ENCODE measurements around the gene FRMPD4.

DNA sequence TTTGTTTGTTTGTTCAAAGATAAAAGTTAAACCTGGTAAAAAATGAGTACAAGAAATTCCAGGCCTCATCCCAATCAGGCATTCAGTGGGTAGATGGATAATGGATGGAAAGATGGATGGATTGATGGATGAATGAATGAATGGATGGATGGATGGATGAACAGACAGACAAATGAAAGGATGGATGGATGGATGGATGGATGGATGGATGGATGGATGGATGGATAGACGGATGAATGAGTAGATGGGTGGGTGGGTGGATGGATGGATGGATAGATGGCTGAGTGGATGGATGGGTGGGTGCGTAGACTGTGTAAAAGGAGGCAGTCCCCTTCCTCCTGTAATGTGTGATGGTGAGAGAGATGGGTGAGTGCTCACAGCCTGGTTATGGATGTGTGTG lies 206.7 kb downstream of the FRMPD4 start:
- TF ChIP-seq, protein P1, sequence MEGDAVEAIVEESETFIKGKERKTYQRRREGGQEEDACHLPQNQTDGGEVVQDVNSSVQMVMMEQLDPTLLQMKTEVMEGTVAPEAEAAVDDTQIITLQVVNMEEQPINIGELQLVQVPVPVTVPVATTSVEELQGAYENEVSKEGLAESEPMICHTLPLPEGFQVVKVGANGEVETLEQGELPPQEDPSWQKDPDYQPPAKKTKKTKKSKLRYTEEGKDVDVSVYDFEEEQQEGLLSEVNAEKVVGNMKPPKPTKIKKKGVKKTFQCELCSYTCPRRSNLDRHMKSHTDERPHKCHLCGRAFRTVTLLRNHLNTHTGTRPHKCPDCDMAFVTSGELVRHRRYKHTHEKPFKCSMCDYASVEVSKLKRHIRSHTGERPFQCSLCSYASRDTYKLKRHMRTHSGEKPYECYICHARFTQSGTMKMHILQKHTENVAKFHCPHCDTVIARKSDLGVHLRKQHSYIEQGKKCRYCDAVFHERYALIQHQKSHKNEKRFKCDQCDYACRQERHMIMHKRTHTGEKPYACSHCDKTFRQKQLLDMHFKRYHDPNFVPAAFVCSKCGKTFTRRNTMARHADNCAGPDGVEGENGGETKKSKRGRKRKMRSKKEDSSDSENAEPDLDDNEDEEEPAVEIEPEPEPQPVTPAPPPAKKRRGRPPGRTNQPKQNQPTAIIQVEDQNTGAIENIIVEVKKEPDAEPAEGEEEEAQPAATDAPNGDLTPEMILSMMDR (conservative IDR thresholded peaks at IDR 0.05; ENCODE audit: low read depth in 2 of 2): no peak
- TF ChIP-seq EZH2 (IDR thresholded peaks at IDR 0.05; ENCODE audit: low read depth, unreplicated experiment): no peak
- TF ChIP-seq ZNF114 (CRISPR knock-in tag; IDR thresholded peaks at IDR 0.05): no peak
- TF ChIP-seq, protein P2, sequence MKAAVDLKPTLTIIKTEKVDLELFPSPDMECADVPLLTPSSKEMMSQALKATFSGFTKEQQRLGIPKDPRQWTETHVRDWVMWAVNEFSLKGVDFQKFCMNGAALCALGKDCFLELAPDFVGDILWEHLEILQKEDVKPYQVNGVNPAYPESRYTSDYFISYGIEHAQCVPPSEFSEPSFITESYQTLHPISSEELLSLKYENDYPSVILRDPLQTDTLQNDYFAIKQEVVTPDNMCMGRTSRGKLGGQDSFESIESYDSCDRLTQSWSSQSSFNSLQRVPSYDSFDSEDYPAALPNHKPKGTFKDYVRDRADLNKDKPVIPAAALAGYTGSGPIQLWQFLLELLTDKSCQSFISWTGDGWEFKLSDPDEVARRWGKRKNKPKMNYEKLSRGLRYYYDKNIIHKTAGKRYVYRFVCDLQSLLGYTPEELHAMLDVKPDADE (IDR thresholded peaks at IDR 0.05): no peak
- TF ChIP-seq, protein P3, sequence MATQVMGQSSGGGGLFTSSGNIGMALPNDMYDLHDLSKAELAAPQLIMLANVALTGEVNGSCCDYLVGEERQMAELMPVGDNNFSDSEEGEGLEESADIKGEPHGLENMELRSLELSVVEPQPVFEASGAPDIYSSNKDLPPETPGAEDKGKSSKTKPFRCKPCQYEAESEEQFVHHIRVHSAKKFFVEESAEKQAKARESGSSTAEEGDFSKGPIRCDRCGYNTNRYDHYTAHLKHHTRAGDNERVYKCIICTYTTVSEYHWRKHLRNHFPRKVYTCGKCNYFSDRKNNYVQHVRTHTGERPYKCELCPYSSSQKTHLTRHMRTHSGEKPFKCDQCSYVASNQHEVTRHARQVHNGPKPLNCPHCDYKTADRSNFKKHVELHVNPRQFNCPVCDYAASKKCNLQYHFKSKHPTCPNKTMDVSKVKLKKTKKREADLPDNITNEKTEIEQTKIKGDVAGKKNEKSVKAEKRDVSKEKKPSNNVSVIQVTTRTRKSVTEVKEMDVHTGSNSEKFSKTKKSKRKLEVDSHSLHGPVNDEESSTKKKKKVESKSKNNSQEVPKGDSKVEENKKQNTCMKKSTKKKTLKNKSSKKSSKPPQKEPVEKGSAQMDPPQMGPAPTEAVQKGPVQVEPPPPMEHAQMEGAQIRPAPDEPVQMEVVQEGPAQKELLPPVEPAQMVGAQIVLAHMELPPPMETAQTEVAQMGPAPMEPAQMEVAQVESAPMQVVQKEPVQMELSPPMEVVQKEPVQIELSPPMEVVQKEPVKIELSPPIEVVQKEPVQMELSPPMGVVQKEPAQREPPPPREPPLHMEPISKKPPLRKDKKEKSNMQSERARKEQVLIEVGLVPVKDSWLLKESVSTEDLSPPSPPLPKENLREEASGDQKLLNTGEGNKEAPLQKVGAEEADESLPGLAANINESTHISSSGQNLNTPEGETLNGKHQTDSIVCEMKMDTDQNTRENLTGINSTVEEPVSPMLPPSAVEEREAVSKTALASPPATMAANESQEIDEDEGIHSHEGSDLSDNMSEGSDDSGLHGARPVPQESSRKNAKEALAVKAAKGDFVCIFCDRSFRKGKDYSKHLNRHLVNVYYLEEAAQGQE (IDR thresholded peaks at IDR 0.05; ENCODE audit: unreplicated experiment): no peak
- TF ChIP-seq EZH2phosphoT487 (IDR thresholded peaks at IDR 0.05; ENCODE audit: unreplicated experiment): no peak

Data from GM23338 (cell line).